PC-3 (cell line): ENCODE data around the gene EPC2.

Source experiments
- CTCF ChIP-seq: fragments of 300-600 bp; sonication (generic); conservative IDR thresholded peaks from 2 replicates; pipeline ENCODE4 v1.5.1; 2017; ENCODE audit warnings: antibody characterized with exemption, low read depth, mild to moderate bottlenecking, low read length
- EZH2phosphoT487 ChIP-seq: fragments of 300-600 bp; sonication (generic); IDR thresholded peaks from 2 replicates; pipeline ENCODE4 v1.6.1; 2018; ENCODE audit warnings: mild to moderate bottlenecking, antibody characterized with exemption, low read length, borderline replicate concordance

- TF ChIP-seq CTCF: no peak
- TF ChIP-seq EZH2phosphoT487: no peak
Observed at GRCh38 chr2:148725564-148725963, 81.0 kb downstream of the EPC2 start.
